Vagina (tissue), 2 donors: ENCODE measurements around the gene SMC6. TPM values are rescaled to one million over a fixed set of nuclear protein-coding genes. Genes with fewer than 3 reads are reported as not detected.

Experiments used
- DNase-seq, 2 donors: peaks; one replicate each; pipeline ENCODE4 v3.0.0-alpha.2; 2017; ENCODE audit errors: extremely low spot score in 2 of 2
- H3K27ac ChIP-seq: fragments of 200-600 bp; sonication (generic); one replicate; pipeline ENCODE4 v1.5.1; 2019
- H3K27me3 ChIP-seq: fragments of 200-600 bp; sonication (generic); one replicate; pipeline ENCODE4 v1.5.1; 2019
- H3K36me3 ChIP-seq, 2 donors: fragments of 200-600 bp; sonication (generic); one replicate each; pipeline ENCODE4 v1.5.1; 2017 to 2019
- H3K4me1 ChIP-seq: fragments of 200-600 bp; sonication (generic); one replicate; pipeline ENCODE4 v1.5.1; 2019
- H3K4me3 ChIP-seq, 2 donors: fragments of 200-600 bp; sonication (generic); 1 replicate in 1 of 2; 2 replicates in 1 of 2; pipeline ENCODE4 v1.5.1; 2016 to 2019
- H3K9me3 ChIP-seq: fragments of 200-600 bp; sonication (generic); one replicate; pipeline ENCODE4 v1.5.1; 2019
- CTCF ChIP-seq, 3 experiments: fragments of 450-650 bp in 2 of 3; fragments of 200-600 bp in 1 of 3; sonication (generic) in 1 of 3; IDR thresholded peaks; one replicate each; pipeline ENCODE4 v1.5.1; 2017 to 2019; ENCODE audit warnings: antibody characterized with exemption in 3 of 3, mild to moderate bottlenecking in 2 of 3, moderate library complexity in 2 of 3
- POLR2A ChIP-seq, 2 donors: fragments of 450-650 bp; IDR thresholded peaks; one replicate each; pipeline ENCODE4 v1.6.1; 2017; ENCODE audit warnings: antibody characterized with exemption in 2 of 2, mild to moderate bottlenecking in 2 of 2, moderate library complexity in 2 of 2
- POLR2AphosphoS5 ChIP-seq, 2 donors: sonication (generic); formaldehyde crosslinking; IDR thresholded peaks; one replicate each; pipeline ENCODE4 v1.9.0; 2017; ENCODE audit warnings: antibody characterized with exemption in 2 of 2, mild to moderate bottlenecking in 2 of 2, low read depth in 1 of 2; ENCODE audit not compliant: insufficient read depth in 1 of 2
- intact Hi-C: fragments of 100-400 bp; cut with DNase I; formaldehyde crosslinking; loops from one replicate; pipeline ENCODE4 v1.15.1; 2023
- total RNA-seq: library from RNA; depleted of rRNA; stranded (reverse); fragments of >200 nt; gene quantifications from one replicate; pipeline ENCODE4 v1.2.3, GENCODE V29; 2016

The SMC6 gene
- total RNA-seq, 1 donor from 2014 or later, result 33.6 TPM

- Histone ChIP-seq H3K36me3 (no peaks in the 10 kb centered on the region), H3K27me3 (no peaks in the 10 kb centered on the region), H3K4me3 (no peak overlapping the region), H3K27ac (no peak overlapping the region), H3K4me1 (peaks cover 20% of the 10 kb centered on the region), H3K9me3 (no peaks in the 10 kb centered on the region)
- DNase-seq, result no peak
- intact Hi-C loops, result loop anchor here (10.0 kb wide), 1 partner anchor 1085 kb away; the partner anchor contains the start of gene CYRIA
- TF ChIP-seq CTCF (IDR thresholded peaks at IDR 0.05) (no peak), POLR2AphosphoS5 (IDR thresholded peaks at IDR 0.05; ENCODE audit: insufficient read depth in 1 of 2, low read depth in 1 of 2) (no peak), POLR2A (IDR thresholded peaks at IDR 0.05) (no peak)
These were observed 3.7 kb downstream of the SMC6 start for GRCh38 chr2:17749753-17750438.

- DNase-seq, result no peak
- no peak overlapping the region for H3K27ac ChIP-seq
- H3K4me3 ChIP-seq, result no peak overlapping the region
- H3K9me3 ChIP-seq, result no peaks in the 10 kb centered on the region
- TF ChIP-seq POLR2AphosphoS5 (IDR thresholded peaks at IDR 0.05; ENCODE audit: insufficient read depth in 1 of 2, low read depth in 1 of 2) (no peak), POLR2A (IDR thresholded peaks at IDR 0.05) (no peak), CTCF (IDR thresholded peaks at IDR 0.05) (no peak)
- intact Hi-C loops, result no loop called here
- H3K27me3 ChIP-seq, result no peaks in the 10 kb centered on the region
- H3K36me3 ChIP-seq, result no peaks in the 10 kb centered on the region
- peaks cover 11% of the 10 kb centered on the region for H3K4me1 ChIP-seq
These were observed 4.9 kb downstream of the SMC6 start for GRCh38 chr2:17748745-17749144.

- Histone ChIP-seq H3K4me1 (peaks cover 9% of the 10 kb centered on the region), H3K4me3 (no peak overlapping the region), H3K27me3 (no peaks in the 10 kb centered on the region), H3K36me3 (peaks cover 0 to 2% of the 10 kb centered on the region in 2 donors), H3K27ac (no peak overlapping the region), H3K9me3 (no peaks in the 10 kb centered on the region)
- no peak for DNase-seq
- intact Hi-C loops, result no loop called here
- TF ChIP-seq POLR2AphosphoS5 (IDR thresholded peaks at IDR 0.05; ENCODE audit: insufficient read depth in 1 of 2, low read depth in 1 of 2) (no peak), CTCF (IDR thresholded peaks at IDR 0.05) (no peak), POLR2A (IDR thresholded peaks at IDR 0.05) (no peak)
These were observed 5.7 kb downstream of the SMC6 start for GRCh38 chr2:17747684-17748452.

- Histone ChIP-seq H3K4me1 (no peaks in the 10 kb centered on the region), H3K27me3 (no peaks in the 10 kb centered on the region), H3K4me3 (no peak overlapping the region), H3K36me3 (peaks cover 0 to 37% of the 10 kb centered on the region in 2 donors), H3K9me3 (no peaks in the 10 kb centered on the region), H3K27ac (no peak overlapping the region)
- no peak for DNase-seq
- intact Hi-C loops, result no loop called here
- TF ChIP-seq CTCF (IDR thresholded peaks at IDR 0.05) (no peak), POLR2A (IDR thresholded peaks at IDR 0.05) (no peak), POLR2AphosphoS5 (IDR thresholded peaks at IDR 0.05; ENCODE audit: insufficient read depth in 1 of 2, low read depth in 1 of 2) (no peak)
These were observed 13.4 kb downstream of the SMC6 start for GRCh38 chr2:17740203-17740602.

GRCh38 chr2:17736989-17737388 lies 16.6 kb downstream of the SMC6 start:
- TF ChIP-seq POLR2A (IDR thresholded peaks at IDR 0.05) (no peak), CTCF (IDR thresholded peaks at IDR 0.05) (no peak), POLR2AphosphoS5 (IDR thresholded peaks at IDR 0.05; ENCODE audit: insufficient read depth in 1 of 2, low read depth in 1 of 2) (no peak)
- intact Hi-C loops, result no loop called here
- DNase-seq, result no peak
- H3K36me3 ChIP-seq, result peaks cover 0 to 52% of the 10 kb centered on the region in 2 donors
- no peak overlapping the region for H3K4me3 ChIP-seq
- H3K4me1 ChIP-seq, result no peaks in the 10 kb centered on the region
- H3K27ac ChIP-seq, result no peak overlapping the region
- H3K27me3 ChIP-seq, result no peaks in the 10 kb centered on the region
- no peaks in the 10 kb centered on the region for H3K9me3 ChIP-seq
